GM12801 (cell line): ENCODE results near the gene GADD45A.

Experiments used
- TF ChIP-seq, protein P1 (sequence below): IDR thresholded peaks from one replicate; pipeline ENCODE4 v1.5.1; 2011; ENCODE audit warnings: control low read depth; ENCODE audit not compliant: insufficient read length; ENCODE audit errors: extremely low read depth

Gene GADD45A

DNA sequence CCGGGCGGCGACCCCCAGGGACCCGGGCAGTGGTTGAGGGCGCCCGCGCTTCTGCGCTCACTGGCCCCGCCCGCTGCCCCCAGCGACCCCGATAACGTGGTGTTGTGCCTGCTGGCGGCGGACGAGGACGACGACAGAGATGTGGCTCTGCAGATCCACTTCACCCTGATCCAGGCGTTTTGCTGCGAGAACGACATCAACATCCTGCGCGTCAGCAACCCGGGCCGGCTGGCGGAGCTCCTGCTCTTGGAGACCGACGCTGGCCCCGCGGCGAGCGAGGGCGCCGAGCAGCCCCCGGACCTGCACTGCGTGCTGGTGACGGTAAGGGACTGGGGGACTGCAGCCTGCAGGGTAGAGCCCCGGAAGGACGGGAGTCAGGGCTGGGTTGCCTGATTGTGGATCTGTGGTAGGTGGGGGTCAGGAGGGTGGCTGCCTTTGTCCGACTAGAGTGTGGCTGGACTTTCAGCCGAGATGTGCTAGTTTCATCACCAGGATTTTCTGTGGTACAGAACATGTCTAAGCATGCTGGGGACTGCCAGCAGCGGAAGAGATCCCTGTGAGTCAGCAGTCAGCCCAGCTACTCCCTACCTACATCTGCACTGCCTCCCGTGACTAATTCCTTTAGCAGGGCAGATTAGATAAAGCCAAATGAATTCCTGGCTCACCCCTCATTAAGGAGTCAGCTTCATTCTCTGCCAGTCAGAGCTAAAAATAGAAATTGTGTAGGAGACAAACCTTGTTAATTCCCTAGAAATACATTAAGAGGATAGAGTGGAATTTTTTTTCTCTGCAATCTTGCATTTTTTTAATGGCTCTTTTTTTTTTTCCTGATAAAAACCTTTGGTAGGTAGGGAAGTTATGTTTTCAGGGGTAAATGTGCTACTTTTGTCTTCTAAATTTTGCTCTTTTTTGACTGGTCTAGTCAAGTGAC, 1.5 kb downstream of the GADD45A start:
- TF ChIP-seq, protein P1, sequence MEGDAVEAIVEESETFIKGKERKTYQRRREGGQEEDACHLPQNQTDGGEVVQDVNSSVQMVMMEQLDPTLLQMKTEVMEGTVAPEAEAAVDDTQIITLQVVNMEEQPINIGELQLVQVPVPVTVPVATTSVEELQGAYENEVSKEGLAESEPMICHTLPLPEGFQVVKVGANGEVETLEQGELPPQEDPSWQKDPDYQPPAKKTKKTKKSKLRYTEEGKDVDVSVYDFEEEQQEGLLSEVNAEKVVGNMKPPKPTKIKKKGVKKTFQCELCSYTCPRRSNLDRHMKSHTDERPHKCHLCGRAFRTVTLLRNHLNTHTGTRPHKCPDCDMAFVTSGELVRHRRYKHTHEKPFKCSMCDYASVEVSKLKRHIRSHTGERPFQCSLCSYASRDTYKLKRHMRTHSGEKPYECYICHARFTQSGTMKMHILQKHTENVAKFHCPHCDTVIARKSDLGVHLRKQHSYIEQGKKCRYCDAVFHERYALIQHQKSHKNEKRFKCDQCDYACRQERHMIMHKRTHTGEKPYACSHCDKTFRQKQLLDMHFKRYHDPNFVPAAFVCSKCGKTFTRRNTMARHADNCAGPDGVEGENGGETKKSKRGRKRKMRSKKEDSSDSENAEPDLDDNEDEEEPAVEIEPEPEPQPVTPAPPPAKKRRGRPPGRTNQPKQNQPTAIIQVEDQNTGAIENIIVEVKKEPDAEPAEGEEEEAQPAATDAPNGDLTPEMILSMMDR: no peak

DNA sequence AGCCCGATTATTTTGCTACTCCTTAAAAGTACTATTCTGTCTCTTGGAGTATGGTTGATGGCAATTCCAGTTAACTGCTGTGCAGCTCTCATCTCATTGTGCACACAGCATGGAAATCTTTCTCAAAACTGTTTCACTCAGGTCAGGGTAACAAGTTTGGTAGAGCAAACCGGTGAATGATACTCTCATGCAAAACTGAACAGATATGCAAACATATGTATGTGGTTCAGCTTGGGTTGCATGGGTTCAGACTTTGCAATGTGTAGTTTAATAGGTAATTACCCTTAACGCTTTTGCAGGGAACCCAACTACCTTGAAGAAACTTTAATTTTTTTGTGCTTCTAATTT, 2.2 kb downstream of the GADD45A start:
- TF ChIP-seq, protein P1: no peak

DNA sequence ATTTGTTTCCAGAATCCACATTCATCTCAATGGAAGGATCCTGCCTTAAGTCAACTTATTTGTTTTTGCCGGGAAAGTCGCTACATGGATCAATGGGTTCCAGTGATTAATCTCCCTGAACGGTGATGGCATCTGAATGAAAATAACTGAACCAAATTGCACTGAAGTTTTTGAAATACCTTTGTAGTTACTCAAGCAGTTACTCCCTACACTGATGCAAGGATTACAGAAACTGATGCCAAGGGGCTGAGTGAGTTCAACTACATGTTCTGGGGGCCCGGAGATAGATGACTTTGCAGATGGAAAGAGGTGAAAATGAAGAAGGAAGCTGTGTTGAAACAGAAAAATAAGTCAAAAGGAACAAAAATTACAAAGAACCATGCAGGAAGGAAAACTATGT, 2.6 kb downstream of the GADD45A start:
- TF ChIP-seq, protein P1: no peak

DNA sequence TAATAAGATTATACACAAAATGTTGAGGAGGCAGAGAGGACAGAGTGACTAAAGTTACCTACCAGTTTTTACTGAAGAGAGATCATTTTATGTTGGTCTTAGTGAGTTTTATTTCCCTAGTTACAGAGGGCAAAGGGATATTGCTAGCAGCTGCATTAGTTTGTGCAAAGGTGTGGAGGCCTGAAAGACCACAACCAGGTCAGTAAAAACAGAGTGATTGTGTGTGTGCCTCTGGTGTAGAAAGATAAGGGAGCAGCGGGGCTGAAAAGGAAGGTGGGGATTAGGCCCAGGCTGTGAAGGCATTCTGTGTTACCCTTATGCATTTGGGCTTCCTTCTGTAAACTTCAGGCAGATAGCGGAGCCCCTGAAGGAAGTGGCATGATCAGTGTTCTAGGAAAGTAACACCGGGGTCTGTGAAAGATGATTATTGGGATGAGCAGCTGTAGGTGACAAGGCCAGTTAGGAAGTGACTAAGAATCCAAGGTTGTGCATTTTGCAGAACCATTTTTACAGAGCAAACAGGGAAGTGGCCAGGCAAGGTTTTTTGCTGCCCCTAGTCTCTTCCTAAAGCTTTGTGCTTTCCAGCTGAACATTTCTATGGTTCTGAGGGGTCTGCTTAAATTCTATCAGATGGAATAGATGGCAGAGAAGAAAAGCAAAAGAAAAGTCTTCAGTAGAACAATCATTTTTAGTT, 3.7 kb downstream of the GADD45A start:
- TF ChIP-seq, protein P1: no peak

DNA sequence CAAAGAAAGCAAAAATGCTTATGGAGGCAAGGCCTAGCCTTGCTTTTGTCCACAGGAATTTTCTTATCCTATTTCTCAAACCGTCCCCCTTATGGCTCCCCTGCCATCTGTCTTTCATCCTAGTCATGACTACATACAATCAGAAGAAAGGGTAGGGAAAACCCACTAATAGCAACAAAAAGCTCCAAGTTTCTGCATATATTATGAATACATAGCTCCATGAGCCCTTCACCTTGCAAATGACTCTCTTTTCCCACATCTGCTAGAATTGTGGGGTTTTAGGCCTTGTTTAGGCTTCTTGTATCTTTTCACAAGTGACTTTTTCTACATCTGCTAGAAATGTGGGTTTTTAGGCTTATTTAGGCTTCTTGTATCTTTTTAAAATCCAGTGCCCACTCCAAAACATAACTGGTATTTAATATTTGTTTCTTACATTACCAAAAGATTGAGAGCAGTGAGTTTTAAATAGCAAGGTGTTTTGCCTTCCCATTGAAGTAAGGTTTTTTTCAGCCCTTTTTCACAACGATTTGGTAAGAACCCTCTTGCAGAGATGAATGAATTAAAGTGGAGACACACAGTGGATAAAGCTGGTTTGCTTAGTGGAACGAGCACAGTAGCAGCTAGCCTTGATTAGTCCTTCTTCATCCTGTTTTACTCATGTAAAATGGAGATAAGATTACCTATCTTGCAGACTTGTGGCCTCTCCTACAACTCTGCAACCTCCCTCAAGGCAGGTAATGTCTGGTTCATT, 4.4 kb downstream of the GADD45A start:
- TF ChIP-seq, protein P1: no peak

DNA sequence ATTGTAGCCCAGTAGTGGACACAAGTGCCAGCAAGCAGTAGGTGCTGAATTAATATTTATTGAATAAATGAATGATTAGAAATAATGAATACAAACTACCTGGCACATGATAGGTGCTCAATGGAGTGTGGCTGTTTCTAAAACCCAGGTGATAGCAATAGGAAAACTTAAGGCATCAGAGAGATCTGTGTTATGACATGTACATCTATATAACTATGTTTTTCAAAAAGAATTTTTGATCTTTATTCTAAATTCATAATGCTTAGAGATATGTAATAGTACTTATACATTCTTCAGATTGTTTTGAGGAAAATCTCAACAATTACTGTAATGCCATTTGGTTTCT, 5.0 kb downstream of the GADD45A start:
- TF ChIP-seq, protein P1: no peak

DNA sequence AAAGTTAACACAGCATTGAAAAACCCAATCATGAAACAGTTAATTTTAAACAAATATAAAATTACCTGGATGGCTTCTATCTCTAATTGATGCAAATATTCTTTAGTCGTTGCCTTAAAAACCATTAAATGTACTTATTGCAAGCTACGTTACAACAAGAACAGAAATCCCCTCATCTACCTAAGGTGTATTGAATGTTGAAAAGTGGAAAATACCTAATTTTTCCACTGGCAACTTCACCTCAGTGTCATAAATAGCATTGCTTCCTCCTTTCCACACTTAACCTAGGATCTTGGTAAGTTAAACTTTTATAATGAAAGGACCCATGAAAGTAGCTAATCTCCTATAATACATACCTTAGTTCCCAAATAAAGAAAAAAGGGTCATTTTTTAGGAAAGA, 5.4 kb downstream of the GADD45A start:
- TF ChIP-seq, protein P1: no peak
